HG02763 (cell line): ENCODE data around the gene PDCD4.

ENCODE experiments used
- ATAC-seq: cut with Tn5 transposase; IDR thresholded peaks from one replicate; pipeline ENCODE4 v1.9.1; 2021; ENCODE audit warnings: mild to moderate bottlenecking, moderate library complexity; ENCODE audit not compliant: unreplicated experiment

The PDCD4 gene

DNA sequence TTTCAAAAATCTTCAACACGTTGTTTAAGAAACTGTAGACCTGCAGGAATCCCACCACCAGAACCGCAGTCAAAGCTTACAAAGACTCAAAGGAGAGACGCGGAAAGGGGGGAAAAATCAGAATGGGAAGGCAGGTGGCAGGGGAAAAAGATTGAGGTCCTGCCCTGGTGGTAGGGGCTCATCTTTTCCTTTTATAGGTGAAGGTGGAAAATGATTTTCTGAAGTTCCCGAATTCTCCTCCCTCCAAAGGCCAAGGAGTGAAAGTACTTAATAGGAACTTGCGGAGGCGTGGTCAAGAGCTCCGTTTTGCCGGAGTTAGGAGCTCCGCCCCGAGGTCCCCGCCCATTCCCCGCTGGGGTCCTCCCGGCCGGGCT is 46.5 kb downstream of the PDCD4 start:
- ATAC-seq = no peak

DNA sequence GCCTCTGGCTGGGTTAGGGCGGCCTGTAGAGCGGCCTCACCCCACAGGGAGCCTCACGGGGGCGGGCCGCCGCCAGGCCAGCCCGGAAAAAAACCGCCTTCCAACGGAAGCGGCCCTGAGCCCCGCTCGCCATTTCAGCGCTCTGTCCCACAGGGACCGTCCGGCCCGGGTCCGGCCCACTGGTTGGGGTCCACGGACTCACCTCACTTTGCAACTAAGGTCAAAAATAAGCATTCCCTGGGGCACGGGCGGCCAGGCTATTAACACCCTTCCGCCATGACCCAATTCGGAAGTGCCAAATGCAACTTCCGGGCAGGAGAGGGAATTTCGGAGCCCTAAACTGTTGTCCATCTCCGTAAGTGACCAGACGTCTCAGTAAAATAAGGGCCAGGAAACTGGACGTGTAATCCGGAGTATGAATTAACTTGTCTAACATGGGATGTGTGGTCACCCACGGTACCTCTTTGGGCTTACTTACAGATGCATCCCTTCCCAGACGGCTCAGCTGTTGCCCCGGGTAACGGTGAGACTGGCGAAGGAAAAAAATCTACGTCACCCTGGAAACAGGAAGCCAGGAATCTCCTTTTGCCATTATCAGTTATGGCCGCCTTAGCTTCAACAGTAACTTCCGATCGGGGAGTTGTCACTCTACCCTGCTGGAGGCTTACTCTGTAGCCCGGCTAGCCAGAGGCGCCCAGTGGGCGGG is 47.1 kb downstream of the PDCD4 start, which contains the start of gene BBIP1:
TSS of gene BBIP1 (minus strand) at position 538 of the 706 bp plus-strand sequence. CDS start 1,023 bp downstream, outside the sequence.
- peak; percentile 50 for ATAC-seq

DNA sequence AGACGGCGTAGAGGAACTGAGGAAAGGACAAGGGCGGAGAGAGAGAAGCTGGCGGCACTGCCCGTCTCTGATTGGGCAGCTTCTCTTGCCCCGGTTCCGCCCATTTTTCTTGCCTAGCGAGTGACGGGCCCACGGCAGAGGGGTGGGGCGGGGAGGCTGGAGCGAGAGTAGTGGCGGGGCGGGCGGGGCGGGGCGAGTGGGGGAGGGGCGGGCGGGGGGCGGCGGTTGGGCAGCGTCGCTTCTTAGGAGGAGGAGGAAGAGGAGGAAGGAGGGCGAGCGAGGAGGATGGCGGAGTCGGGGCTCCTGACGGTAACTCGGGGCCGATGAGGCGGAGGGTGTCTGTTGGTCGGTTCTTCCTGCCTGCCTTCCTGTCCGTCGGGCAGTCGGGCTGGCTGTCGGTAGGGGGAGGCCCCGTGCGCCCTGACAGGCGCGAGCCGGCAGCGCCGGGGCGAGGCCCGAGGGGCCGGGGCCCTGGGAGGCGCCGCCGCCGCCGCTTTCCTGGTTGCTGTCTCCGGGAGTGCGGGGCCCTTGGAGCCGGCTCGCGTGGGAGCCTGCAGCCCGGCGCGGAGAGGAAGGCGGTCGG is 47.7 kb downstream of the PDCD4 start, which contains the start of gene SHOC2:
TSS of gene SHOC2 (plus strand) at position 256 of the 583 bp plus-strand sequence. CDS start 44,755 bp downstream, outside the sequence.
- ATAC-seq = peak; percentile 84

GRCh38 chr10:110919971-110920881 is 48.5 kb downstream of the PDCD4 start:
- peak; percentile 18 for ATAC-seq

DNA sequence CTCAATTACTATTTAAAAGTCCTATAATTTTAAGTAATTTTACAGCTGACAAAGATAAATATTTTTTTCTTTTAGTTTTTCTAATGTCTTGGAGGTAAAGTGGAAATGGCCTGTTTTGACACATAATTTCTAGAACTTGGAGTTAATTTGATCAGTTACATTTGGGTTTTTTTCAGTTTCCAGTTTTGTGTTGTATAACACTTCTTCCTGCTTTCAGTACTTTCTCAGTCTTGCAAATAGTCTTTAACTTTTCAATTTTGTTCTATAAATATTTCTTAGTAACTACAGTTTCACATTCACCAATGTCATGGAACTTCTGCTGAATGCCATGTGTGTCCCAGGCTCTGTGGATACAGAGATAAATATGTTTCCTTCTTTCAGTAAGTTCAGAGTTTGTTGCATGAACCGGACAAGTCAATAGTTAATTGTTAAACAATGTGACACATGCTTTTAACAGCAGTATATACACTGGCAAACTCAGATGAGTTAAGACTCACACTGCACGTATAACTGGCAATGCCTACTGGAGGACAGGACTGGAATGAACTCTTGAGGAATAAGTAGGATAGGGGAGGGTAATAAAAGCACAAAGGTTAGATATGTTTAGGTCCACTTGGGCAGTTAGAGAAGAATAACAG is 52.2 kb downstream of the PDCD4 start:
- no peak for ATAC-seq

DNA sequence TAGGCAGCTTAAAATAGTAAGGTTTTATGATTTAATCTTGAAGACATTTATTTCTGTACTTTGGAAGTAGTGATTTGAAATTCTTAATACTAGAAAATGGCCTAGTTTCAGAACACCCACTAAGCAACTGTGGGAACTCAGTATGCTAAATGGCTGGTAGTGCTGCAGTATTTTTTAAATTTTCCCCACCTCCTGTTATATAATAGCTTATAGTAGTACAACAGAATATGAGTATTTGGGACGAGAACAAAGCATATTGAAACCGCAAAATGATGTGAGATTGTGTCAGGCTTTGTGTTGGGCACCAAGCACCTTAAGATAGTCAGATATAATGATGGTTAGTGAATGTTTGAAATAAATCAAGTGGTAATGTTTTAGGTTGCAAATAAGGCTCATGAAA is 55.7 kb downstream of the PDCD4 start:
- ATAC-seq = no peak

GRCh38 chr10:110931769-110932381 is 60.1 kb downstream of the PDCD4 start:
- ATAC-seq = no peak

DNA sequence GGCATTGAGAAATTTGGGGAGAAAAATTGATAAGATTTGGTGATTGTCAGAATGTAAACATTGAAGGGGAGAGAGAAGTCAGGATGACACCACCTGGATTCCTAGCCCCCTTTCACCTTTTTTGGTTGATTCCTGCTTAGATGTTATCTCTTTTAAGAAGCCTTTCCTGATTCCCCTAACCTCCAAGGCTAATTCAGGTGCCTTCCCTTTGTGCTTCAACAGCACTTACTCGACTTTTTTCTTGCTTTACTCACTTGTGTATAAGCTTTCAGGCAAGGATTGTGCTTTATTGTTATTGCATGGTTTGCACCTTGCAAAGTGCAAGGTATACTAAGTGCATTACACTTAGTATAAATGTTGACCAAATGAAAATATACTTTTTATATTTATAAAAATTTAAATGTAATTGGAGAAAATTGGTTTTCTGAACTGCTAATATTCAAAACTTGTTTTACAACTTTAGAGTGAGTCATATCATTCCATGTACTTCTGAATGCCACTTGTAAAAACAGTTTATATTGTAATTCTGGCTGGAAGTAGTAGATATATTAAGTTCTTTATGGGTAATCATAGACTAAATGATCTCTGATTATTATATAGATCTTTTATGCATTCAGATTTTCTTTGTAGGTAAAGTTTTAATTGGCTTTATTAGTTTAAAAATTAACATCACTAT is 60.9 kb downstream of the PDCD4 start:
- ATAC-seq = no peak

- no peak for ATAC-seq
Observed at GRCh38 chr10:110936757-110937156, 65.0 kb downstream of the PDCD4 start.

GRCh38 chr10:110939419-110939818 is 67.7 kb downstream of the PDCD4 start:
- no peak for ATAC-seq

DNA sequence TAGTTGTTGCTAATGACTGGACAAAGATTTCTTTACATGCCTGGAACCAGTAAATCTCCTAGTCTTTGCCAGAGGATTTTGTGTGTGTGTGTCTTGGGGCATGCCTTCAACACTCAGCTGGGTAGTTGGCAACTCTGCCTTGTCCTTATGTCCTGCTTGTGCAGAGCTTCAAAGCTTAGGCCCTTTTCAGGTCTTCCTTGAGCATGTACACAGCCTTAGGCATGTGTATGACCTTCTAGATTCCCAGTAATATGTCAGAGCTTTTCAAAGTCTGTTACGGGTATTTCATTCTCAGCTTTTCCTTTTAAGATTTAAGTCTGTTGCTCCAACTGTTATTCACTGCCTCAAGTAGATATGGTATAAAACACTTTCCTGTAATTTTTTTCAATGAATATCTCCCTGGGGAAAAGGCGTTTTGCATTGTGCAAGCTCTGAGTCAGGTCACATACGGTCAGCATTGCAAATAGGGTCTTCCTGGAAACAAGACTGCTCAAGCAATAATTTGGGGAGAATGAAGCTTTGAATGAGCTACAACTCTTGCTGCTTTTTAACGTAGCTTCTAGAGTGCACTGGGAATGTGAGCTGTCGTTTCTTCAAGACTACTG is 73.2 kb downstream of the PDCD4 start:
- ATAC-seq = no peak

DNA sequence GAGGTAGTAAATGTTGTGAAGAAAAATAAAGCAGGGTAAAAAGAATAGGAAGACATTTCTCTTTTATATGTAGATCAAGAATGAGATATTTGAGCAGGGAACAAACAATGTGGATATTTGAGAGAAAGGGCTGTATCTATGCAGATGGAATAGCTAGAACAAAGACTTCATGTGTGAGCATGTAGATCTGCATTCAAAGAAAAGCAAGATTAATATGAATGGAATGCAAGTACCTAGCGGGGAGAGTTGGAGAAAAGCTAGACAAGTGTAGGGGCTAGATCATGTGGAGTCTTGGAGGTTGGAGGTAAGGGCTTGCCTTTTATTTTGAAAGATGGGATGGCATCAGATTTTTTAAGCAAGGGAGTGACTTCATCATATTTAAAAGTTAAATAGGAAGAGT is 74.8 kb downstream of the PDCD4 start:
- no peak for ATAC-seq

GRCh38 chr10:110947061-110947595 is 75.4 kb downstream of the PDCD4 start:
- ATAC-seq = no peak
